Activated gamma-delta T cell (primary cell): ENCODE results near the gene SF1.

Experiments used
- DNase-seq: peaks from one replicate; lab custom pipeline; 2025; lab: John Stamatoyannopoulos, UW

The SF1 gene

DNA sequence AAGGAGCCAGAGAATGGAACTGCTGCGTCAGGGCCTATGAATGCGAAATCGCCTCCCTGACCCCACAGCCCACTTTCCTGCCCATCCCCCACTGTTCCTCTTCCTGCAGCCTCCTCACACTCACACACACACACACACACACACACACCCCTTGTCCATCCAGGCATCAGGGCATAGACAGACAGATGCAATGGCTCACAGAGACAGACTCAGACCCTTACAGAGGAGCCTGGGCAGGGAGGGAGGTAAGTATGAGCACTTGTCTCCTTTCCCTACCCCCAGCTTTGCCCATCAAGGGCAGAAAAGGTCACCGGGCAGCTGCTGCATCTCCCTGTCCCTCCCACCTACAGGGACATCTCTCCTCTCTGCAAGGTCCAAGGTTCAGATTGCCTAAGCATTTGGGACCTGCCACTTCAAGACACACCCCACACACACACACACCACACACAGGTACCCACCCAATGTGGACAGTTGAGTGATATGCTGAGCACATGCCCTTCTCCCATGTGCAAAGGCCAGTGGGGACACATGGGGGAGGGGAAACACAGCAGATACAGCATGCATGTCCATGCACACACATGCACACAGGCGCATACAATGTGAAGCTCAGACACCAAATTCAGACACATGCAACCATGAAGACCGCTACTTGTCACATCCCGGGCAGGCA, 53.3 kb downstream of the SF1 start:
- DNase-seq: no peak

DNA sequence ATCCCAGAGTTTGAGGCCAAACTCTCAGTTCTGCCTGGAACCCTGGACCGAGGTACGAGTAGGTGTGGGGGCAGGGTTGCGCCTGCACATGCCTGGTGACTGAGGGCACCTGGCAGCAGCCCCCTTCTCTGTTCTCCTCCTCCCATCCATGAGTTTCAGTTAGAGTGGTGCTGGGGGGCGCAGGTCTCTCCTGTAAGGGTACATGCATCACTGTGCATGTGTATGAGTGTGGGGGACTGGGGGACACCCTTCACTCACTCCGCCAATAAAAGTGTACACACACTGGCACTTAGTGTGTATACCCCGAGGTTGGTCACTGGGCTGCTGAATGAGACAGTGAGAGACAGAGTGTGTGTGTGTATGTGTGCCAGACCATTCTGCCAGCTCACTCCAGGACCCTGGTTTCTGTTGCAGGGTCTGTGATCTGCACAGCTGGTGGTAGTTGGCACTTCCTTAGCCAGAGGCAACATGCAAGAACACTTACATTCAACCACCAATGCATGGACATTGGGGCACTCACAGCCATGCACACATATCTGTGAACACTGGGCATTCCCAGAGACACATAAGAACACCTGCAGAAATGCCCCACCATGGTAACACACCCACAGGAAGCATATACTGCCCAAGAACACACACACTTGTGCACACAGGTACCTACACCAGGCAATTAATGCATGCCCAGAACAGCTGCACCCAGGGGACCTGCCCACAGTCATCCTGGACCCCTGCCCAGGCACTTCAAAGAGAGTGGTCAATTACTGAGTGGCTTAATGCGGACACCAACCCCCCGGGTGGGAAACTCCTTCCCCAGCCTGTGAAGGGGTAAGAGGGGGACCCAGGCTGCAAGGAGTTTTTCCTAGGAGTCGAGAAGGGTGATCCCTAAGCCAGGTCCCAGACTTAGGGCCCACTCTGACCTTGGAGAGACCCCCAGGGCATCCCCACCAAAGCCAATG, 54.2 kb downstream of the SF1 start:
- DNase-seq: no peak

DNA sequence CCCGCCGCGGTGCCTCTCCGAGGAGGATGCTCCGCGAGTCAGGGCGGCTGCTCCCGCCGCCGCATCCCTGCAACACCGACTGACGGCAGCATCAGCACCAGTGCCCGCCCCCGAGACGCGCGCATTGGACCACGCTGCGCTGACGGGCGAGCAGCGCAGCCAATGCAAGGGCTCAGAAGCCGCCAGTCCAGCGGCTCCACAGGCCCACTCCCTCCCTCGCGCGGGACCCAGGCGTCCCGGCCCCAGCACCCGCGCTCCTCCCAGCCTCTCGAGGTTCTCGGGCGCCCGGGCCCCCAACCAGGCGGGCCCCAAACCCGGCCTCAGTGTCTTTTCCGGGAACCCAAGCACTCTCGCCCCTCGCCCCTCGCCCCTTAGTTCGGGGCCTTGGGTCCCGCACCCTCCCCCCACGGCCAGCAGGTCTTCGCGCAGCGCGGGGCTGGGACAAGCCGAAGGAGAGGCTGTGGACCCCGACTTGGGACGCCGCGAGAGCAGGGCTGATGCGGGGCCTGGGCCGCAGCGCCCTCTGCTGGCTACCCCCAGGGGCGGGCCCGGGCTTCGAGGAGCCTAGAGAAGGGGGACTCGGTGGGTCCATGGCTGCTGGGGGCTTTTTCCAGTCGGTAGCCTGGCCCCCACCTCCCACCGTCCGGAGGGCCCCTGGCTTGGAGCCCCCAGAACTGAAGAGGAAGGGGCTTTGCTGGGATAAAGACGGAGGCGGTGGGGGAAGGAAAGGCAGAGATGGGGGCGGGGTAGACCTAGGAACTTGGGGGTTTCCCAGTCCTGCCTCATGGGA, 55.0 kb downstream of the SF1 start, which contains the start of gene NRXN2:
NRXN2 (minus strand) TSS at position 81 of the 790 bp plus-strand sequence. CDS start 9,498 bp downstream, outside the sequence.
- DNase-seq: peak; percentile 76

DNA sequence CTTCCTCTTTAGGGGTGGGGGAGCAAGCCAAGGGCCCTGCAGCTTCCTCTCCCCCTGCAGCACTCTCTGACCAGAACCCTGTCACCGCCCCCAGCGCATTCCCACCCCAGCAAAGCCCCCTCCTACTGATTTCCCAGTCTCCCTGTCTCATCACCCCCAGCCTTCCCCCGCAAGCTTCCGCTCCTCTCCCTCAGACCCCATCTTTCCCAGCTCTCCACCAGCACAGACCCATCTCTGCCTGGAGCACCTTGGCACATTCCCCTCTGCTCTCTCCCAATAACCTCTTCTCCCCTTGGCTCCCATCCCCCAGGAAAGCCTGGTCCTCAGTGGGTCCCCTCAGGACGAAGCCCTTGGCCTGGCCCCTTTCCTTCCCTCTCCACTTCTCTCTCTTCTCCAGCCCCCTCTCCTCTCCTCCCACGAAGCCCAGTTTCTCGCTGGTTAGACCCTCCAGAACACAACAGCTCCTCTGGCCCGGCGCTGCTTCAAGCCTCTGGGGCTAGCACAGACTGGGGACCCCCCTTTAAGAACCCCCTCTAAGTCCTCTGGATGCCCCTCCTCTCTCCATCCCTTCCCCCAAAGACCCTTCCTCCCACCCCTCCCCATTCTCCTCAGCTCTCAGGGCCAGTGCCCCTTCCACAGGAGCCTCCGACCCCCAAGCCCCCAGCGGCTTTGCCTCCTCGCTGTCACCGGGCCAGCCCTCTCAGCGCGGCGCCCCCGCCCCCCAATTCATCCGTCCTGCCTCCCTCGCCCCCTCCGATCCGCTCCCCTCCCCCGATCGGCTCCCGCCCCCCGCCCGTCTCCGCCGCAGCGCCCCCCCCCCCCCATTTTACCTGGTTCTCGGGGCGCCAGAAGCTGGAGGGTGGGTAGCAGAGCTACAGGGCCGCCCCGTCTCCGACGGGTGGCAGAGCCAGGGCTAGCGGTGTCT, 55.9 kb downstream of the SF1 start:
- no peak for DNase-seq

DNA sequence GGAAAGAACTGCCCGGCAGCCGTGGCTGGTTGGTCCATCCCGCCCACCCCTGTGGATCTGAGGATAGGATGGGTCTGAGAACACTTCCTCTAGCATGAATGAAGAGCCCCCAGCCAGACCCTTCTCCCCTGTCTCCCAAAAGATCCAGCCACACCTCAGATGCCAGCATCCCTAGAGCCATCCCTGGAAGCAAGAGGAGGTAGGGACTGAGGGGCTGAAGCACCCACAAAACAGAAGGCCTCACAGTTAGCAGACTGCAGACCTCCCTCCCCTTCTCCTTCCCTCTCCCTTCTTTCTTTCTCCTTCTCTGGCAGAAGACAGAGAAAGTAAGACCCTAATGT, 57.0 kb downstream of the SF1 start:
- no peak for DNase-seq

DNA sequence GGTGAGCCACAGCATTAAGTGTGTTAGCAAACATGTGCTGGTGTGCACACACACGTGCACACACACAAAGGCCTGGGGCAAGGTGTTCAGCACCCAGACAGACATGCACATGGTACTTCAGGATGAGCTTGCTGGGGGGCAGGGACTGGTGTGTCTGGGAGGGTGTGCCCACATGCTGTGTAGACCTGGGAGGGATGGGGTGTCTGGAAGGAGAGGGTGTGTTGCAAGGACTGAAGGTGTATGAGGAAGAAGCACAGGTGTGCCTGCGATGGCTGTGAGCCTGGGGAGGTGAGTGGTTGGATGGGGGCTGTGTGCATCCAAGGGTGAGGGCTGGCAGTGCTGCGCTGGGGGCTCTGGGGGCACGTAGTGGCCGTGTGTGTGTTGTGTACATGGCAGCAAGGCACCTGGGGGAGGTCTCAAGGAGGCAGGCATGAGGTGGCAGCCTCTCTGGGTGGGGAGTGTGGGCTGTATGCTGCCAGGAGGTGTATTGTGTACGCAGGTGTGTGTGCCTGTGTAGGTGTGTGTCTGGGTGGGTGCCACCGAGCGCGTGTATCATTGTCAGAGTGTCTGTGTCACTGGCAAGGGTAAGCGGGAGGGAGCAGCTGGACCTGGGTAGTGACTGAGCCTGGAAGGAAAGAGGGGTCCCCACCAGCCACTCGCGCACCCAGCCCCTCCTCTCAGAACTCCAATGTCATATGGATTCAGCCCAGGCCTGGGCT, 57.5 kb downstream of the SF1 start:
- no peak for DNase-seq

DNA sequence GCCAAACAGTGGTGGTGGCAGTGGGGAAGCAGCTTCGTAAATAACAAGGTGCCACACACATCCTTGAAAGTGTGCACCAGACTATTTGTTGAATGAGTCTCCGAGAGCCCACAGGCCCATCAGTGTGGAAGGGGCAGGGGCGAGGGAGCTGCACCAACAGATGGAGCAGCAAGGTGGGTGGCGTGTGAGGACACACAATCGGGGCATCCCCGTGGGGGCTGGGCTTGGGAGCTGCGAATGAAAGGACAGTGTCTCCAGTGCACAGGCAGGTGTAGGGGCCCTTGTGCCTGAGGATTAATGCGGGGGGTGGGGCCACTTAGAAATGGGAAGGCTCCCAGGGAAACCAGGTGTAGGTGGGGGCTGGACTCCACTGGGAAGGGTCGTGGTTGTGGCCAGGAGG, 58.2 kb downstream of the SF1 start:
- DNase-seq: no peak

DNA sequence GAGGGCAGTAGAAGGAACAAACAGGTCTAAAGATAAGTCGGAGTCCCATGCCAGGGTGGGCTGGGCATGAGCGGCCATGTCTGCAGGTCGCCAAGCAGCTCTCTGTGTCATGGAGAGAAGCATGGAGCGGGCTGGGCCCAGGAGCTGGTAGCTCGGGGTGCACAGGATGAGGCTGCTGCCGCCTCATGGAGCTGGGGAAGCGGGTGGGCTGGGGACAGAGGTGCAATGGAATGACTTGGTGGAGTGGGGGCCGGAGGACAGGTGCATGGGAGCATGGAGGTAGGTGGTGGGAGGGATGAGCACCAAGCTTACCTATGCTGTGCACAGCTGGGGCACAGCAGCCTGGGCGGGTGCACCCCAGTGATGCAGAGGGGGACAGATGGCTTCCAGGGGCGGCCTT, 58.9 kb downstream of the SF1 start:
- DNase-seq: no peak

DNA sequence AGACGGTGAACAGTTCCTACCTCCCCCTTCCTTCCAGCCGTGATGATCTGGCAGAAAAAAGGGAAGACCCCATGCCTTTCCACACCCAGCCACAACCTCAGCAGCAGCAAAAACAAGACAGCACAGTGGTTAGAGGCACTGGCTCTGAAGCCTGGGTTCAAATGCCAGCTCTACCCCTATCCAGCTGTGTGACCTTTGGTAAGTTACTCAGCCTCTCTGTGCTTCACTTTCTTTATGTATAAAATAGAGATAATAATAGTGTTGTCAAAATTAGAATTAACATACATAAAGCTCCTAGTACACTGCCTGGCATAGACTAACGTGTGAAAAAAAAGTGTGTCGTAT, 59.6 kb downstream of the SF1 start:
- DNase-seq: no peak

DNA sequence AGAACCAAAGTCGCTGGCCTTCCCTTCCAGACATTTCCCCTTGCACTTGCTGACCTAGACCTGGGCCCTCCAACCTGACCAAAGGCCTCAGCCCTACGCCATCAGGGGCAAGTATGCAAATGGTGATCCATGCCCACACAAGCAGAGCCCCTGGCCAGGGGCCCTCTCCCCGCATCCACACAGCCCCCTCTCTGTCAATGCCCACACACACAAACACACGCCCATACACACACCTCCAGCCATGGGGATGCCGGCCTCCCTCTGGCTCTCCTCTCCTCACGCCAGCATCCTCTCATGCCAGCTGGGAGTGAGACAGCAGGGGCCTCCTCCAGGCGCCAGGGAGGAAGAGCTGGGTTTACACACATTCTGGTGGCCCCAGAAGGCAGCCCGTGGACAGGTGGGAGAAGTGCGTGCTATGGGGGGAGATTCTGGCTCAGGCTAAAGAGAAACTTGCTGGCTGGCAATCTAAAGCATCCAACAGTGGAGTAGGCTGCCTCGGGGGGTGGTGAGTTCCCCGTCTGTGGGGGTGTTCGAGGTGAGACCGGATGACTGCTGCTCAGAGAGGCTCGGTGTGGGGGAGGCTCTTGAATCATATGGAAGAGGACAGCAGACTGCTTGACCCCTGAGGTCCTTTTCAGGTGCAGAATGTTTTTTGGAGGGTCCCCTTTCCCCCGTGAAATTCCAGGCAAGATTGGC, 60.1 kb downstream of the SF1 start:
- no peak for DNase-seq

DNA sequence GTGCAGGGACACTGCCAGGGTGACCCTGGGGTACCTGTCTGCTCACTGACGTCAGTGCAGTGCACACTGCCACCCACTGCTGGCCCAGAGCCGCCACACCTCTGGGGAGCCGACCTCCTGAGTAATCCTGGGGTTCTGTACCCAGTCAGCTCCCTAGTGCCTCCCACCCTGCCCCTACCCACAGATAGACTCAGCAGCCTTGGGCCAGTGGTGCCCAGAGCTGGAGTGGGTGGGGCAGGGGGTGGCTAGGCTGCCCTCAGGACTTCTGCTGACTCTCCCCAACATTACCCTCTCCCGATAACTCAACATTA, 61.1 kb downstream of the SF1 start:
- DNase-seq: no peak

DNA sequence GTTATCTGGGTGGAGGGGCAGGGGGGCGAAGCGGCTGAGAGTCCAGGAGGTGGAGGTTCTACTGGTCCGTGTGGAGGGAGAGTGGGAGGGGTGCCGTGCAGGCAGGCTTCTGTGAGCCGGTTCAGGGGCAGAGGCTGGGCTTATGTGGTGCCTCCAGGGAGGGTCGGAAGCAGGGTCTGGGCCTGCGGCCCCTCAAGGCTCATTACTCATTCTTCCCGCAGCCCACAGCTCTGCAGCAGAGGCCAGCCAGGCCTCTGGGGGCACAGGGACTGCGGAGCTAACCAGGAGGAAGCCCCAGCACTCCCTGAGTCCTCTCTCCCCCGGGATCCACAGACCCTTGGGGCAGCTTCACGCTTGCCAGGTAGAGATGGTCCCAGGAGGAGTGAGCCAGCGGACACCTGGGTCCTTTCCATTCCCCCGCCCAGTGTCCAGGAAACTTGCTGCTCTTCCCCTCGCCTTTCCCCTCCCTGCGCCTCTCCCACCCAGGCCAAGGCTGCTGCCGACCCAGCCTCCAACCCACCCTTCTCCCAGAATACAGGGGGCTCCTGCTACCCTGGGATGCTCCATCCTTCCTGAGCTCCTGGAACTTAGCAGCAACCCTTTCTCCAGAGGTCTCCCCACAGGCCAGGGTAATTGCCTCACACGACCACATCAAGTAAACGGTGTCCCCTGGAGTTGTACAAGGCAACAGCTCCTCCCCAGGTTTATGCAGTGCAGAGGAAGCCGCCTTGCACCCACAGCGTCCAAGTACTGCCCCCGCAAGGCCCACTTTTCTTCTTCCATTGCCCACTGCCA, 61.7 kb downstream of the SF1 start:
- DNase-seq: no peak

DNA sequence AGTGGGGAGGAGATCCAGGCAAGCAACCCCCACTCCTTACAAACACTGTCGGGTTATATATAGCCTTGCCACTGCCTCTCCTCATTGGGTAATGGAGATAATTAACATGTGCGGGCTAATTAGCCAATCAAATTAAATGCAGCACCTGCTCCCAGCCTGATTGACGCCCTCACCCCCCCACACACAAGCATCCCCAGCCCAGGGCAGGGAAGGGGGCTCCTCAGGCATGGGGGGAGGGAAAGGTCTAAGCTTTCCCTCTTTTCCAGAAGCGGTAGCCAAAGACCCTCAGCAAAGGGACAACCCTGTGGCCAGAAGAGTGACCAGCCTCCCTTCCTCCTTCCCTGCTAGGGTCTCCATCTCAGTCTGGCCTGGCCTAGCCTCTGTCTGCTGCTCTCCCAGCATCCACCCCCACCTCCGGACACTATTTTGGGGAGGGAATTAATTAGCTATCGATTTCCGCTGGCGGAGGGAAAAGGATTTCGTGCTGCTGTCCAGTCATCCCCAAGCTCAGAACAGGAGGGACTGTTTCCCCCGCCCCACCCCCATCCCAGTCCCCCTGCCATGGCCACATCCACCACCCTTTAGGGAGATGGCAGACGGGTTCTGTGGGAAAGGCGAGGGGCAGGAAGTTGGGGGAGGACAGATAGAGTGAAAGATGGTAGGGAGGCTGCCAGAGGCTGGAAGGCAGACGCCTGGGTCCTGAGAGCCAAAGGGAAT, 62.4 kb downstream of the SF1 start:
- DNase-seq: no peak

DNA sequence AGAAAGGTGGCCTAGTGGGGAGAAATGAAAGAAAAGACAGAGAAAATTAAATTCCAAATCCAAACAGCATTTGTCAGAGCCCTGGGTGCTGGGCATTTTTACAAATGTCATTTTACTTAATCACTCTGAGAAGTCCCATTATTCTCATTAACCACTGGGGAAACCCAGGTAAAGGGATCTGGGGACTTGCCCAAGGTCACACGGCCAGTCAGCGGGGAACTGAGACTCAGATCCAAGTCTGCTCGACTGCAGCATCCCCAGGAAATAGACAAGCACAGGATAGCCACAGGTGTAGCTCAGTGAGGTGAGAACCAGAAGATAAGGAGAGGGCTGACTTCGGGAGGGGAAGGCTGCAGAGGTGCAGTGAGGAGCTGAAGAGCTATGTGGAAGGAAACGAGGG, 63.2 kb downstream of the SF1 start:
- DNase-seq: no peak

DNA sequence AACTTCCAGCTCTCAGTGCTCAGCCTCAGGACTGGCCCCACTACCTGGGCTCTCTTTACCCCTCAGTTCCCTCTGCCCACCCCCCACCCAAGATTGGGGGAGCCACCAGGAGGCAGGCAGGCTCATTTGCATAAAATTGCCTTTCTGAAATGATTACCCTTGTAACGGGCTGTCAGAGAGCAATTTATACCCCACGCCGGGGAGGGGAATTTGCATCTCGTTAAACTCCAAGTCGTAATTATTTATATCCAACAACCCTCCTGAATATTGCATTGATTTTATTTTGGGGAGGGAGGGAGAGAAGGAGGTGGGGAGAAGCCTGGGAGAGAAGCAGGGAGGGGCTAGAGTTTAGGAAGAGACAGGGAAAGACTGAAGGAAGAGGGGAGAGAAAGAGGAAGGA, 63.7 kb downstream of the SF1 start:
- DNase-seq: no peak
